Measurements from ENCODE around the gene USP48. TPM values are rescaled to one million over a fixed set of nuclear protein-coding genes. Genes with fewer than 3 reads are reported as not detected.

The USP48 gene
- total RNA-seq, 4 donors from 2014 or later, result 55.2 to 80.9 (median 61.6) TPM

GRCh38 chr1:21764615-21765423, 18.1 kb downstream of the USP48 start:
- TF ChIP-seq CTCF (IDR thresholded peaks at IDR 0.05; ENCODE audit: low read depth), result no peak

GRCh38 chr1:21763694-21764419, 19.1 kb downstream of the USP48 start:
- TF ChIP-seq CTCF (IDR thresholded peaks at IDR 0.05; ENCODE audit: low read depth), result no peak

GRCh38 chr1:21763236-21763635, 19.7 kb downstream of the USP48 start:
- no peak for TF ChIP-seq CTCF (IDR thresholded peaks at IDR 0.05; ENCODE audit: low read depth)

- no peak for TF ChIP-seq CTCF (IDR thresholded peaks at IDR 0.05; ENCODE audit: low read depth)
These were observed 20.9 kb downstream of the USP48 start for GRCh38 chr1:21762022-21762404.

GRCh38 chr1:21761052-21761451, 21.9 kb downstream of the USP48 start:
- no peak for TF ChIP-seq CTCF (IDR thresholded peaks at IDR 0.05; ENCODE audit: low read depth)

DNA sequence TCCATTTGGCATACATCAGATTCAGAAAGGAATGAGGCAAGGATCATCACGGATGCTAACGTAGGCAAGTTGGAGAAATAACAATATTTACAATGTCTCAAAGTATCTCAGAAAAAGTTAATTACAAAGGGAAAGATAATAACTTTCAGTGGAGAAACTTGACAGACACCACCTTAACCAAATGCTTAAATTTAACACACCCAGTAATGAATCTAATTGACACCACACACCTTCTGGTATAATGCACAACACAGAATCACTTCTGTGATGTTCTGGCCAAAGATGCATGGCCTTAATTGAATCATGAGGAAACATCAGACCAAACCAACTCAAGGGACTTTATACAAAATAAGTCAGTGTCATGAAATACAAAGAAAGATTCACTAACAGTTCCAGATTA, 23.1 kb downstream of the USP48 start:
- TF ChIP-seq CTCF (IDR thresholded peaks at IDR 0.05; ENCODE audit: low read depth), result no peak

DNA sequence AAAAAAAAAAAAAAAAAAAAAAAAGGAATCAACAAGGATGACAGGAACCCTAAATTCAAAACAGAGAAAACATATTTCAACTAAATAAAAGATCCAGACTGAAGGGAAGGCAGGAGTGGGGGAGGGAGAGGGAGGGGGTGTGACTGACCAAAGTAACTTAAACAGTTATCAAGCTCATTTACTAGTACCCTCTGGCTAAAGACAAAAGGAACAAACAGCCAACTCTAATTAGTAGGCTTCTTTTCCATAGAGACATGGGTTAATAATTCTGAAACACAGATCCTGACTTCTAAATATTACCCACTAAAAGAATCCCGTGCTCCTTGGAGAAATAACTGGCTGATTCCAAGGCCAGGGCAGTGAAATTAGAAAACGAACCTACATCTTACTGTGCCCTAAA, 23.8 kb downstream of the USP48 start:
- no peak for TF ChIP-seq CTCF (IDR thresholded peaks at IDR 0.05; ENCODE audit: low read depth)
